ENCODE measurements around the gene BCDIN3D. TPM values are rescaled to one million over a fixed set of nuclear protein-coding genes. Genes with fewer than 3 reads are reported as not detected.

BCDIN3D gene
- total and polyA plus RNA-seq, 9 of the 15 experiments (the other 6 are each of a cell fraction or from before 2014, with no cell fraction given), result 3.7 to 6.9 (median 5.6) TPM

GRCh38 chr12:49795654-49796105, 47.2 kb downstream of the BCDIN3D start (continued):
- TF ChIP-seq MGA (IDR thresholded peaks at IDR 0.05) (no peak), EHMT2 (IDR thresholded peaks at IDR 0.05) (no peak), ZNF609 (CRISPR knock-in tag; IDR thresholded peaks at IDR 0.05; ENCODE audit: borderline replicate concordance) (no peak), USF2 (CRISPR knock-in tag; IDR thresholded peaks at IDR 0.05) (no peak), RFX1 (IDR thresholded peaks at IDR 0.05) (no peak), FIP1L1 (IDR thresholded peaks at IDR 0.05; ENCODE audit: low read depth, low read length, poor library complexity, severe bottlenecking) (no peak)
